ENCODE data around the gene CFAP210. TPM values are rescaled to one million over a fixed set of nuclear protein-coding genes. Genes with fewer than 3 reads are reported as not detected.
"Not testable (repeated sequence)": the region's sequence is repeated elsewhere in the genome, so short reads cannot be mapped to it uniquely, and the experiment has no call there.

Gene CFAP210
- total RNA-seq, 2 experiments from 2014 or later = not detected

DNA sequence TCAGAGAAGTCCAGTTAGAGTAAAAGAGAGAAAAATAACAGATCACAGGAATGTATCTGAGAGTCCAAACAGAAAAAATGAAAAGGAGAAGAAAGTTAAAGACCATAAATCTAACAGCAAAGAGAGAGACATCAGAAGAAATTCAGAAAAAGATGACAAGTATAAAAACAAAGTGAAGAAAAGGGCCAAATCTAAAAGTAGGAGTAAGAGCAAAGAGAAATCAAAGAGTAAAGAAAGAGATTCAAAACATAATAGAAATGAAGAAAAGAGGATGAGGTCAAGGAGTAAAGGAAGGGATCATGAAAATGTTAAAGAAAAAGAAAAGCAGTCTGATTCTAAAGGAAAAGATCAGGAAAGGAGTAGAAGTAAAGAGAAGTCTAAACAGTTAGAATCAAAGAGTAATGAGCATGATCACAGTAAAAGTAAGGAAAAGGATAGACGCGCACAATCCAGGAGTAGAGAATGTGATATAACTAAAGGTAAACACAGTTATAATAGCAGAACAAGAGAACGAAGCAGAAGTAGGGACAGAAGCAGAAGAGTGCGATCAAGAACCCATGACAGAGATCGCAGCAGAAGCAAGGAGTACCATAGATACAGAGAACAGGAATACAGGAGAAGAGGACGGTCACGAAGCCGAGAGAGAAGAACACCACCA, 57.6 kb downstream of the CFAP210 start:
- ChIA-PET CTCF (no interaction called here), POLR2A (no interaction called here)
- no peaks in the 10 kb centered on the region for H3K27me3 Mint-ChIP-seq
- no peak overlapping the region for H3K27ac Mint-ChIP-seq
- H3K9me3 Mint-ChIP-seq = no peaks in the 10 kb centered on the region
- H3K4me1 Mint-ChIP-seq = no peaks in the 10 kb centered on the region
- no peak overlapping the region for H3K4me3 Mint-ChIP-seq
- DNase-seq = no peak
- peaks cover 30% of the 10 kb centered on the region for H3K36me3 Mint-ChIP-seq (ENCODE audit: low read depth)

DNA sequence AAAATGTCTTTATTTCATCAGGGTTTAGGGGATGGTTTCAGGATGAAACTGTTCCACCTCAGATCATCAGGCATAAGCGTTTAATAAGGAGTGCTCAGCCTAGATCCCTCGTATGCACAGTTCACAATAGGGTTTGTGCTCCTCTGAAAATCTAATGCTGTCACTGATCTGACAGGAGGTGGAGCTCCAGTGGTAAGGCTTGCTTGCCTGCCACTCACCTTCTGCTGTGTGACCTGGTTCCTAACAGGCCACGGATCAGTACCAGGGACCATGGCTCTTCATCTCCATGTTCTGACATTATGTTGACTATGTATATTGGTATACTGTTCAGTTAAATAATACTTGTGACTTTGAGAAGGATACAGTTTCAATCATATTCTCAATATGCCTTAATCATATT, 68.4 kb downstream of the CFAP210 start:
- Mint-ChIP-seq H3K4me3 (no peak overlapping the region), H3K36me3 (ENCODE audit: low read depth) (peaks cover 45% of the 10 kb centered on the region), H3K27me3 (no peaks in the 10 kb centered on the region), H3K9me3 (no peaks in the 10 kb centered on the region), H3K27ac (no peak overlapping the region), H3K4me1 (peaks cover 8% of the 10 kb centered on the region)
- no peak for DNase-seq
- ChIA-PET CTCF (no interaction called here), POLR2A (no interaction called here)

DNA sequence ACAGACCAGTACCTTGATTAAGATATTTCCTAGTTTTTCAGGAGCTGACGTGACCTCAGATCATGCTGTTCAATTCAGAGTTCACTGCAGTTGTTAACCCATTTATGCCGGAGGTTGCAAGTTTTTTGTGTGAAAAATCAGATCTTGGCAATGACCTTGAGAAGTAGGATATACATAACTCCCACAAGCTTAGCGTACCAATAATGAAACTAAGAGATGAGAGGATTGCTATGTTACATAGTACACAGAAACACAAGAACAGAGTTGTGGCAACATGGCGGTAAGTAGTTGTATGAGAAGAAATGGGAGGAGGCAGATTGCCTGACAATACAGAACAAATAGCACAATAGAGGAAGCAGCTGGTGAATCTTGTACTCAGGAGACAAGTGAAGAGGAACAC, 71.0 kb downstream of the CFAP210 start:
- no peak overlapping the region for H3K27ac Mint-ChIP-seq
- POLR2A ChIA-PET = interaction anchor here (1.2 kb wide), 1 partner anchor 50 kb away, joined by 3 read pairs; no protein-coding TSS in a partner anchor

DNA sequence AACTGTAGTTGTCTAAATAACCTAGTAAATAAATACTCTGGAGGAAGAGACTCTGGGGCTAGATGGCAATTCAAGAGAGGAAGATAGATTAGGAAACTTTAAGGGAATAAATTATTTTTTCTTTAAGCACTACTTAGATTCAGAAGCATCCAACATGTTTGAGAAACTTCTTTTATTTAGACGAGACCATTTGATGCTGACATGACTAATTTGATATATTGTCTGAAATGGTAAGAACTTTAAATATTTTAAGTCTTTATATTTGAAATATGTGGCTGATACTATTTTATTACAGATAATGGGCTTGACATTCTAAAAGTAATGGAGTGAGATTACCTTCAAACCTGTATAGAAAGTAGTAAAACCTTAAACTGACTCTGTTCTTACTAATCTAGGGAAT, 73.7 kb downstream of the CFAP210 start:
- no peak overlapping the region for H3K4me3 Mint-ChIP-seq
- H3K36me3 Mint-ChIP-seq (ENCODE audit: low read depth) = peaks cover 73% of the 10 kb centered on the region
- H3K27me3 Mint-ChIP-seq = no peaks in the 10 kb centered on the region
- no peak for DNase-seq
- H3K9me3 Mint-ChIP-seq = peaks cover 12% of the 10 kb centered on the region
- ChIA-PET POLR2A (no interaction called here), CTCF (no interaction called here)
- peaks cover 16% of the 10 kb centered on the region for H3K4me1 Mint-ChIP-seq
- no peak overlapping the region for H3K27ac Mint-ChIP-seq

More for the DNA sequence above, 71.0 kb downstream of the CFAP210 start:
- no peak overlapping the region for H3K4me3 Mint-ChIP-seq
- H3K9me3 Mint-ChIP-seq = no peaks in the 10 kb centered on the region
- peaks cover 59% of the 10 kb centered on the region for H3K36me3 Mint-ChIP-seq (ENCODE audit: low read depth)
- CTCF ChIA-PET = no interaction called here
- no peak for DNase-seq
- peaks cover 16% of the 10 kb centered on the region for H3K4me1 Mint-ChIP-seq
- no peaks in the 10 kb centered on the region for H3K27me3 Mint-ChIP-seq

DNA sequence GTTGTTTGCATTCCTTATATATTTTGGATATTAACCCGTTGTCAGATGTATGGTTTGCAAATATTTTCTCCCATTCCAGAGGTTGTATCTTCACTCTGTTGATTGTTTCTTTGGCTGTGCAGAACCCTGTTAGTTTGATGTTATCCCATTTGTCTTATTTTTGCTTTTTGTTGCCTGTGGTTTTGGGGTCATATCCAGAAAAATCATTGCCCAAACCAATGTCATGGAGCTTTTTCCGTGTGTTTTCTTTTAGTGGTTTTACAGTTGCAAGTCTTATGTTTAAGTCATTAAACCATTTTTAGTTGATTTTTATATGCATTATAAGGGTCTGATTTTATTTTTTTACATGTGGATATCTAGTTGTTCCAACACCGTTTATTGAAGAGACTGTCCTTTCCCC, 74.3 kb downstream of the CFAP210 start:
- peaks cover 74% of the 10 kb centered on the region for H3K36me3 Mint-ChIP-seq (ENCODE audit: low read depth)

DNA sequence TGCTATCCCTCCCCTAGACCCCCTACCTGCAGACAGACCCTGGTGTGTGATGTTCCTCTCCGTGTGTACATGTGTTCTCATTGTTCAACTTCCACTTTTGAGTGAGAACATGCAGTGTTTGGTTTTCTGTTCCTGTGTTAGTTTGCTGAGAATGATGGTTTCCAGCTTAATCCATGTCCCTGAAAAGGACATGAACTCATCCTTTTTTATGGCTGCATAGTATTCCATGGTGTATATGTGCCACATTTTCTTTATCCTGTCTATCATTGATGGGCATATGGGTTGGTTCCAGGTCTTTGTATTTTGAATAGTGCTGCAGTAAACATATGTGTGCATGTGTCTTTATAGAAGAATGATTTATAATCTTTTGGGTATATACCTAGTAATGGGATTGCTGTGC, 78.2 kb downstream of the CFAP210 start:
- DNase-seq, H3K4me3 Mint-ChIP-seq, CTCF ChIA-PET, H3K27ac Mint-ChIP-seq, H3K27me3 Mint-ChIP-seq, H3K4me1 Mint-ChIP-seq: not testable (repeated sequence)
- POLR2A ChIA-PET = interaction anchor here (1.3 kb wide), 1 partner anchor 43 kb away, joined by 3 read pairs; the partner anchor contains the start of gene FASTKD1
- H3K9me3 Mint-ChIP-seq = peaks cover 12% of the 10 kb centered on the region
- H3K36me3 Mint-ChIP-seq (ENCODE audit: low read depth) = peaks cover 87% of the 10 kb centered on the region

More for the DNA sequence above, 74.3 kb downstream of the CFAP210 start:
- POLR2A ChIA-PET = no interaction called here
- CTCF ChIA-PET = no interaction called here
- H3K4me1 Mint-ChIP-seq = peaks cover 16% of the 10 kb centered on the region
- no peak for DNase-seq
- H3K9me3 Mint-ChIP-seq = peaks cover 12% of the 10 kb centered on the region
- no peaks in the 10 kb centered on the region for H3K27me3 Mint-ChIP-seq
- H3K4me3 Mint-ChIP-seq = no peak overlapping the region
- no peak overlapping the region for H3K27ac Mint-ChIP-seq

DNA sequence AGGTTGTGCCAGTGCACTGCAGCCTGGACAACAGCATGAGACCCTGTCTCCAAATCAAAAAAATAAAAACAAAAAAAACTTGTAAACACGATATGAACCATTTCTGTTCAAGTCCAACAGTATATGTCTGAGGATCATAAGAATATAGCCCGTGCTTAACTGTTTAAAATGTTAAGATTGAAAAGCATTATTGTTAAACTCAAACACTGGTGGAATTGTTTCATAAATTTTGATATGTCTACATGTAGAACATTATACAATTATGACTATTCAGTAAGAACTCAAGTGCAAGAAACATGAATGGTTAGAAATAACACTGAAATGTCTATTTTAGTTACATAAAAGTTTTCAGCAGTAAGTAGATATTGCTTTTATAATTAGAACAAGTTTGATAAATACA, 80.3 kb downstream of the CFAP210 start:
- Mint-ChIP-seq H3K36me3 (ENCODE audit: low read depth) (peaks cover 91% of the 10 kb centered on the region), H3K4me3 (no peak overlapping the region), H3K4me1 (peaks cover 3% of the 10 kb centered on the region), H3K27ac (no peak overlapping the region), H3K9me3 (peaks cover 12% of the 10 kb centered on the region), H3K27me3 (no peaks in the 10 kb centered on the region)
- POLR2A ChIA-PET = no interaction called here
- DNase-seq = no peak
- CTCF ChIA-PET = interaction anchor here (1.0 to 1.4 kb wide), 2 partner anchors 43 to 86 kb away, joined by 3 read pairs; no protein-coding TSS in a partner anchor

DNA sequence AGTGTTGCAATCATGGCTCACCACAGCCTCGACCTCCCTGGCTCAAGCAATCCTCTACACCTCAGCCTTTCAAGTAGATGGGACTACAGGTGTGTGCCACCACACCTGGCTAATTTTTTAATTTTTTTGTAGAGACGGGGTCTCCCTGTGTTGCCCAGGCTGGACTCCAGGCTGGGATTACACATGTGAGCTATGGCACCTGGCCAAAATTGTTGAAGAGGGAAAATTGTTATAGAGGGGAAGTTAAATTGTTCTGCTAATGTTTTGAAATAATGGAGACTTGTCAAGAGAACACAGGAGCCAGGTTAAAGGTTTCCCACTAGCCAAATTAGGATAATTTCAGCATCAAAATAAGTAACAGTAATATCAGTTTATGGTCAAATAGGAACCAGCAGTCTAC, 84.9 kb downstream of the CFAP210 start:
- POLR2A ChIA-PET = no interaction called here
- H3K4me3 Mint-ChIP-seq = no peak overlapping the region
- no peak overlapping the region for H3K27ac Mint-ChIP-seq
- H3K36me3 Mint-ChIP-seq (ENCODE audit: low read depth) = peaks cover 73% of the 10 kb centered on the region
- no peaks in the 10 kb centered on the region for H3K9me3 Mint-ChIP-seq
- CTCF ChIA-PET = no interaction called here
- H3K27me3 Mint-ChIP-seq = no peaks in the 10 kb centered on the region
- no peak for DNase-seq
- H3K4me1 Mint-ChIP-seq = no peaks in the 10 kb centered on the region

DNA sequence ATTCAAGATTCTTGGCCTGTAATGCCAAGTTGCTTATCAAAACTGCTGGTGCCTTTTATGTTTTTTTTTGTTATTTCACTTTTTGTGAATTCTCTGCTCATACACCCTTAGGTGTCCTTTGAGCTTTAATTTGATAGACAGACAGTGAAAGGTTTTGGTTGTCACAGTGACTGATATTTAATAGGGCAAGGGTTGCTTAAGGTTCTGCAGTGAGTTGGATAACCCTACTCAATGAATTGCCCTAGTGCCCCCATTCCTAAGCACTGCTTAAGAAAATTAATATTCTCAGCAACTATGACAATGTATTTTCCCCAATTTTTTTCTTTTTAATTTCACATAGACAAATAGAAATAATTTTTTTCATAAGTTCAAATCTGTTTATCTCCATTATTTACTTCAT, 94.6 kb downstream of the CFAP210 start:
- Mint-ChIP-seq H3K4me3 (no peak overlapping the region), H3K9me3 (no peaks in the 10 kb centered on the region), H3K36me3 (ENCODE audit: low read depth) (peaks cover 18% of the 10 kb centered on the region), H3K27ac (no peak overlapping the region), H3K27me3 (no peaks in the 10 kb centered on the region), H3K4me1 (peaks cover 6% of the 10 kb centered on the region)
- ChIA-PET CTCF (interaction anchor here (0.7 kb wide), 1 partner anchor 177 kb away, joined by 3 read pairs; no protein-coding TSS in a partner anchor), POLR2A (no interaction called here)
- DNase-seq = no peak

DNA sequence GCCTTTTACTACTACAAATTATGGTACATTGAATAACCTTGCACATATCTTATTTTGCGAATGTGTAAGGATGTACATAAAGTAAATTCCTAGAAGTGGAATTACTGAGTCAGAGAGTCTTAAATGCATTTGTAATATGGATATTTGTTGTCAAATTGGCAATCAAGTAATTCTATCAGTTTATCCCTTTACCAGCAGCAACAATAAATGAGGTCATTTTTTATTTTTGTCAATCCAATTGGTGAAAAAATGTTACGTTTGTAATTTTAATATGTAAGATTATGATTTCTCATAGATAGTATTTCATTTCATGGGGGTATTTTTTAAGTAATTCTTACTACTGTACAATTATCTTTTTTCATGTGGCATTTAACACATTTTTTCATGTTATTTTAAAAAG, 95.2 kb downstream of the CFAP210 start:
- no peaks in the 10 kb centered on the region for H3K9me3 Mint-ChIP-seq
- peaks cover 6% of the 10 kb centered on the region for H3K4me1 Mint-ChIP-seq
- POLR2A ChIA-PET = no interaction called here
- H3K27ac Mint-ChIP-seq = no peak overlapping the region
- peaks cover 14% of the 10 kb centered on the region for H3K36me3 Mint-ChIP-seq (ENCODE audit: low read depth)
- no peak for DNase-seq
- no peak overlapping the region for H3K4me3 Mint-ChIP-seq
- CTCF ChIA-PET = no interaction called here
- no peaks in the 10 kb centered on the region for H3K27me3 Mint-ChIP-seq

DNA sequence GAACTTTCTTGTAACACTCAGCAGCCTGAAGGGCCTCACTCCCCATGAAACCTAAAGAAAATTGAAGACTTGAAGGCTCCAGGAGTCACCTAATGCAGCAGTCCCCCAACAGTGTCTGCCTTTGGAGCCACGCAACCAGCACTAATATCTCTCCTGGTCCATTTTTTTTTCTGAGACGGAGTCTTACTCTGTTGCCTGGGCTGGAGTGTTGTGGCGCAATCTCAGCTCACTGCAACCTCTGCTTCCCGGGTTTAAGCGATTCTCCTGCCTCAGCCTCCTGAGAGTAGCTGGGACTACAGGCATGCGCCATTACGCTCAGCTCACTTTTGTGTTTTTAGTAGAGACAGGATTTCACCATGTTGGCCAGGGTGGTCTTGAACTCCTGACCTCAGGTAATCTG, 97.7 kb downstream of the CFAP210 start:
- H3K27ac Mint-ChIP-seq, CTCF ChIA-PET, H3K4me3 Mint-ChIP-seq, H3K27me3 Mint-ChIP-seq, DNase-seq, H3K4me1 Mint-ChIP-seq, H3K9me3 Mint-ChIP-seq: not testable (repeated sequence)
- H3K36me3 Mint-ChIP-seq (ENCODE audit: low read depth) = peaks cover 12% of the 10 kb centered on the region
- POLR2A ChIA-PET = interaction anchor here (1.9 kb wide), 1 partner anchor 12 kb away, joined by 8 read pairs; no protein-coding TSS in a partner anchor

Other genes with a start within 250 kb of the CFAP210 start
- gene BBS5, start 214.9 kb downstream of the CFAP210 start, total RNA-seq = 1 to 10 TPM in 1 of 2 experiments, under 1 TPM in 1; 0.90 to 1.1 TPM
- not detected for gene KLHL41, start 184.7 kb downstream of the CFAP210 start, total RNA-seq
- gene FASTKD1, start 120.5 kb downstream of the CFAP210 start, total RNA-seq = 10 to 100 TPM; 35.4 to 36.2 TPM
- 10 to 100 TPM; 48.8 to 49.6 TPM for gene PPIG, start 110.1 kb downstream of the CFAP210 start, total RNA-seq
- 1 to 10 TPM; 2.8 to 3.4 TPM for gene PHOSPHO2, start 64 bp upstream of the CFAP210 start, total RNA-seq
- 1 to 10 TPM; 2.3 to 2.8 TPM for gene KLHL23, start 39.4 kb upstream of the CFAP210 start, total RNA-seq
- 10 to 100 TPM; 81.6 to 85.4 TPM for gene SSB, start 104.5 kb upstream of the CFAP210 start, total RNA-seq
- 10 to 100 TPM; 63.4 to 63.6 TPM for gene METTL5, start 130.5 kb upstream of the CFAP210 start, total RNA-seq
- gene UBR3, start 133.0 kb upstream of the CFAP210 start, total RNA-seq = 10 to 100 TPM; 19.7 to 19.8 TPM